Esophagus muscularis mucosa (tissue), 4 donors: Measurements from ENCODE around the gene KMT5B.

Source experiments
- EP300 ChIP-seq: sonication (generic); formaldehyde crosslinking; IDR thresholded peaks from one replicate; pipeline ENCODE4 v1.6.1; 2017; ENCODE audit warnings: antibody characterized with exemption
- POLR2A ChIP-seq: fragments of 450-650 bp; IDR thresholded peaks from one replicate; pipeline ENCODE4 v1.6.1; 2017; ENCODE audit warnings: antibody characterized with exemption, moderate library complexity, mild to moderate bottlenecking, low read depth
- TF ChIP-seq, protein P1 (sequence below), 3 experiments: fragments of 200-600 bp in 2 of 3; fragments of 450-650 bp in 1 of 3; sonication (generic) in 2 of 3; IDR thresholded peaks; one replicate each; pipeline ENCODE4 v1.5.1; 2017 to 2019; ENCODE audit warnings: antibody characterized with exemption in 3 of 3, mild to moderate bottlenecking in 2 of 3, moderate library complexity in 1 of 3

DNA sequence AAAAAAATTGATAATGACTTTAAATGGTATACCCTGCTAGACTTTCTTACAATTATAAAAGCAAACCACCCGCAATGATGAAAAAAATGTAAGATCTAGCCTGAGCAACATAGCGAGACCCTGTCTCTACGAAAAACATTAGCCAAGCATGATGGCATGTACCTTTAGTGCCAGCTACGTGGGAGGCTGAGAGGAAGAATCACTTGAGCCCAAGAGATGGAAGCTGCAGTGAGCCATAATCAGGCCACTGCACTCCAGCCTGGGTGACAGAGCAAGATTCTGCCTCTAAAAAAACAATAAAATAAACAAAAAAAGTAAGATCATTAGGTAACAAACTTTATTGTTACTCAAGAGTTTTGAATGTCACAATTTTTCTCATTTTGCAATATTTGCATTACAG is 39.2 kb downstream of the KMT5B start:
- TF ChIP-seq POLR2A (no peak), EP300 (no peak)
- TF ChIP-seq, protein P1, sequence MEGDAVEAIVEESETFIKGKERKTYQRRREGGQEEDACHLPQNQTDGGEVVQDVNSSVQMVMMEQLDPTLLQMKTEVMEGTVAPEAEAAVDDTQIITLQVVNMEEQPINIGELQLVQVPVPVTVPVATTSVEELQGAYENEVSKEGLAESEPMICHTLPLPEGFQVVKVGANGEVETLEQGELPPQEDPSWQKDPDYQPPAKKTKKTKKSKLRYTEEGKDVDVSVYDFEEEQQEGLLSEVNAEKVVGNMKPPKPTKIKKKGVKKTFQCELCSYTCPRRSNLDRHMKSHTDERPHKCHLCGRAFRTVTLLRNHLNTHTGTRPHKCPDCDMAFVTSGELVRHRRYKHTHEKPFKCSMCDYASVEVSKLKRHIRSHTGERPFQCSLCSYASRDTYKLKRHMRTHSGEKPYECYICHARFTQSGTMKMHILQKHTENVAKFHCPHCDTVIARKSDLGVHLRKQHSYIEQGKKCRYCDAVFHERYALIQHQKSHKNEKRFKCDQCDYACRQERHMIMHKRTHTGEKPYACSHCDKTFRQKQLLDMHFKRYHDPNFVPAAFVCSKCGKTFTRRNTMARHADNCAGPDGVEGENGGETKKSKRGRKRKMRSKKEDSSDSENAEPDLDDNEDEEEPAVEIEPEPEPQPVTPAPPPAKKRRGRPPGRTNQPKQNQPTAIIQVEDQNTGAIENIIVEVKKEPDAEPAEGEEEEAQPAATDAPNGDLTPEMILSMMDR (IDR thresholded peaks at IDR 0.05): no peak
